Neural crest cell (in vitro differentiated cells): Measurements from ENCODE around the gene PLOD2. TPM values are rescaled to one million over a fixed set of nuclear protein-coding genes. Genes with fewer than 3 reads are reported as not detected.

Experiments
- DNase-seq: peaks from one replicate; pipeline ENCODE4 v3.0.0; 2021; ENCODE audit warnings: low read depth, mixed read lengths, low spot score
- H3K27ac Mint-ChIP-seq: one replicate; pipeline ENCODE4 v1.8.0; 2021; ENCODE audit warnings: mild to moderate bottlenecking, mixed read lengths; ENCODE audit not compliant: unreplicated experiment
- H3K27me3 Mint-ChIP-seq: 2 replicates; pipeline ENCODE4 v1.8.0; 2021; ENCODE audit warnings: low read depth, mild to moderate bottlenecking, mixed read lengths
- H3K36me3 Mint-ChIP-seq: 2 replicates; pipeline ENCODE4 v1.8.0; 2021; ENCODE audit warnings: low read depth, mild to moderate bottlenecking, mixed read lengths
- H3K4me1 Mint-ChIP-seq: 2 replicates; pipeline ENCODE4 v1.8.0; 2021; ENCODE audit warnings: mixed read lengths
- H3K4me3 Mint-ChIP-seq: one replicate; pipeline ENCODE4 v1.8.0; 2021; ENCODE audit warnings: mild to moderate bottlenecking, mixed read lengths
- H3K9me3 Mint-ChIP-seq: 2 replicates; pipeline ENCODE4 v1.8.0; 2021; ENCODE audit warnings: mixed read lengths
- CTCF ChIP-seq: fragments of 200-600 bp; sonication (generic); conservative IDR thresholded peaks from 2 replicates; pipeline ENCODE4 v1.5.0; 2021; ENCODE audit warnings: antibody characterized with exemption, mild to moderate bottlenecking
- total RNA-seq: library from RNA; stranded (reverse); gene quantifications from 2 replicates; pipeline ENCODE4 v1.2.1, GENCODE V29; 2021

PLOD2 gene
- total RNA-seq, 1 donor from 2014 or later: 12.7 TPM

- Mint-ChIP-seq H3K27ac (no peak overlapping the region), H3K36me3 (no peaks in the 10 kb centered on the region), H3K4me1 (no peaks in the 10 kb centered on the region), H3K4me3 (no peak overlapping the region), H3K27me3 (no peaks in the 10 kb centered on the region), H3K9me3 (no peaks in the 10 kb centered on the region)
- TF ChIP-seq CTCF: peak; percentile 73
- peak; percentile 18 for DNase-seq
Measured at GRCh38 chr3:146187334-146187950, 26.5 kb upstream of the PLOD2 start.

GRCh38 chr3:146184241-146185015 is 23.4 kb upstream of the PLOD2 start:
- Mint-ChIP-seq H3K36me3 (no peaks in the 10 kb centered on the region), H3K9me3 (peaks cover 2% of the 10 kb centered on the region), H3K4me1 (no peaks in the 10 kb centered on the region), H3K4me3 (no peak overlapping the region), H3K27ac (no peak overlapping the region), H3K27me3 (no peaks in the 10 kb centered on the region)
- TF ChIP-seq CTCF: no peak
- no peak for DNase-seq

- Mint-ChIP-seq H3K27me3 (no peaks in the 10 kb centered on the region), H3K27ac (no peak overlapping the region), H3K4me1 (no peaks in the 10 kb centered on the region), H3K36me3 (no peaks in the 10 kb centered on the region), H3K9me3 (peaks cover 2% of the 10 kb centered on the region), H3K4me3 (no peak overlapping the region)
- DNase-seq: no peak
- no peak for TF ChIP-seq CTCF
Measured at GRCh38 chr3:146181216-146181615, 20.2 kb upstream of the PLOD2 start.

- TF ChIP-seq CTCF: no peak
- Mint-ChIP-seq H3K27me3 (no peaks in the 10 kb centered on the region), H3K27ac (no peak overlapping the region), H3K9me3 (peaks cover 2% of the 10 kb centered on the region), H3K4me1 (no peaks in the 10 kb centered on the region), H3K36me3 (no peaks in the 10 kb centered on the region), H3K4me3 (no peak overlapping the region)
- no peak for DNase-seq
Measured at GRCh38 chr3:146180376-146180775, 19.4 kb upstream of the PLOD2 start.

GRCh38 chr3:146178006-146178689 is 17.2 kb upstream of the PLOD2 start:
- no peak for TF ChIP-seq CTCF
- H3K27ac Mint-ChIP-seq: no peak overlapping the region
- H3K27me3 Mint-ChIP-seq: no peaks in the 10 kb centered on the region
- no peak overlapping the region for H3K4me3 Mint-ChIP-seq
- H3K4me1 Mint-ChIP-seq: no peaks in the 10 kb centered on the region
- H3K9me3 Mint-ChIP-seq: peaks cover 2% of the 10 kb centered on the region
- no peak for DNase-seq
- H3K36me3 Mint-ChIP-seq: no peaks in the 10 kb centered on the region
